Stimulated activated CD4-positive, alpha-beta T cell treated with anti-CD3 and anti-CD28 coated beads, Interleukin-4, amount 100 ng/mL, for 48 hours (primary cell): ENCODE results near the gene PLPPR5.
A peak's percentile ranks its signal among the peaks of the same experiment; 100 is the strongest.
"Not testable (repeated sequence)": the region's sequence is repeated elsewhere in the genome, so short reads cannot be mapped to it uniquely, and the experiment has no call there.

Source experiments
- DNase-seq, 2 donors: peaks; one replicate each; pipeline ENCODE4 v3.0.0-alpha.2; 2020; ENCODE audit warnings: low read depth in 2 of 2

Gene PLPPR5

GRCh38 chr1:98919211-98919610, 85.5 kb downstream of the PLPPR5 start:
- DNase-seq, result no peak

GRCh38 chr1:98914547-98914946, 90.1 kb downstream of the PLPPR5 start:
- no peak for DNase-seq

- no peak for DNase-seq
Measured at GRCh38 chr1:98910827-98911226, 93.8 kb downstream of the PLPPR5 start.

DNA sequence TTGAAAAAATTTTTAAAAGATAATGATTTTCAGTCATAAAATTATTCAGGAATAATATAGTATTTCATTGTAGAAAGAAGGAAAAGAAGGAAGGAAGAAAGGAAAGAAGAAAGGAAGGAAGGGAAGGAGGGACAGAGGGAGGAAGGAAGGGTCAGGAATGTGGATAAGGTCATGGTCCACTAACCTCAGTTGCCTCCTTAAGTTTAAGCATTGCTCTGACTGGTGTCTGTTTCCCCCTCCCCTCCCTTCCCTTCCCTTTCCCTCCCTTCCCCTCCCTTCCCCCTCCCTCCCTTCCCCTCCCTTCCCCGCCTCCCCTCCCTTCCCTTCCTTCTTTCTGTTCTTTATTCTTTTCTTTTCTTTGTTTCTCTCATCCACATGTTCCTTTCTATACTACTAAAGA, 95.7 kb downstream of the PLPPR5 start:
- DNase-seq, result no peak

DNA sequence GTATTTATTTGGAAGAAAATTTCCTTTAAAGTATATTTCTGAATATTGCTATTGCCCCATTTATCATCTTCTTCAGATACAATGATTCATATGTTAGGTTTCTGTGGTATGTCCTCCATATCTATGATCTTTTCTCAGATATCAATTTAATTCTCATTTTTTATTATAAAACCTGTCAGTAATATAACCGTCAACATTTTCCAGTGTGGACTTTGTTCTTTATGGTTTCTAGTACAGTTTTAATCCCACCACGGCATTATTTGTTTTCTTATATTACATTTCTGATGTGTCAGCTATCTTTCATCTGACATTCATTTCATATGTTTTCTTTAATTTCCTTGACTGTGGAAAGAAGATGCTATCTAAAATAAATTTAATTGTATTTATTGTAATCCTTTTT, 97.9 kb downstream of the PLPPR5 start:
- no peak for DNase-seq

GRCh38 chr1:98906361-98906760, 98.3 kb downstream of the PLPPR5 start:
- DNase-seq, result no peak

- DNase-seq, result no peak
Measured at GRCh38 chr1:98904684-98905083, 100.0 kb downstream of the PLPPR5 start.

GRCh38 chr1:98903726-98904125, 100.9 kb downstream of the PLPPR5 start:
- no peak for DNase-seq

GRCh38 chr1:98903261-98903660, 101.4 kb downstream of the PLPPR5 start:
- DNase-seq, result no peak

DNA sequence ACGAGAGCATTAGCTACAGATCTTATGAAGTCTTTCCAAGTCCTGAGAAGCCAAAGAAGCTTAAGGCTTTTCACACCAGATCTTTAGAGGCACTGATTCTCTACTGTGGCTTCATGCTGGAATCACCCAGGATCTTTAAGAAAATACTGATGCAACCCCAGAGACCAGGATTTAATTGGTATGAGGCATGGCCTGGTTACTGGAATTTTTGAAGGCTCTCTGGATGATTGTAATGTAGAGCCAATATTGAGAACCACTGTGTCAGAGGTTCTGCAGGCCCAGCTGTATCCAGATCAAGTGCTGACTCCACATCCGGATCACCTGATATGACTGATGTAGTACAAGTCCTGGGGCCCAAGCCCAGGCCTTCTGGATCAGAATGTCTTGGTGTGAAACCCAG, 105.7 kb downstream of the PLPPR5 start:
- DNase-seq, result no peak

DNA sequence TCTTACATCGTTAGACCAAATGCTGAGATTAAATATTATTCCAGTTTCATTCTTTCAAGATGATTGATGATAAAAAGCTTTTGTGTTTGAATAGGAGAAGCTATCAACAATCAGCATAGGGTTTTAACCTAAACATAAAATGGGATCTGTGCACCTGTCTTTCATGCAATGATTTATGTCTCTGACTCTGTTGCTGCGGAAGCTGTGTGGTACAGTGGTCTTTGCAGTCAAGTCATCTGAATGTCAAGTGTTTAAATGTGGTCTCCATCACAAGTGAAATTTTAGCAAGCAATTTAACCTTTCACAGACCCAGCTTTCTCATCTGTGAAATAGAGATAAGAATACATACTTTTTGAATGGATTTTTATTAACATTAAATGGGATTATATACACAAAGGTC, 107.2 kb downstream of the PLPPR5 start:
- no peak for DNase-seq

DNA sequence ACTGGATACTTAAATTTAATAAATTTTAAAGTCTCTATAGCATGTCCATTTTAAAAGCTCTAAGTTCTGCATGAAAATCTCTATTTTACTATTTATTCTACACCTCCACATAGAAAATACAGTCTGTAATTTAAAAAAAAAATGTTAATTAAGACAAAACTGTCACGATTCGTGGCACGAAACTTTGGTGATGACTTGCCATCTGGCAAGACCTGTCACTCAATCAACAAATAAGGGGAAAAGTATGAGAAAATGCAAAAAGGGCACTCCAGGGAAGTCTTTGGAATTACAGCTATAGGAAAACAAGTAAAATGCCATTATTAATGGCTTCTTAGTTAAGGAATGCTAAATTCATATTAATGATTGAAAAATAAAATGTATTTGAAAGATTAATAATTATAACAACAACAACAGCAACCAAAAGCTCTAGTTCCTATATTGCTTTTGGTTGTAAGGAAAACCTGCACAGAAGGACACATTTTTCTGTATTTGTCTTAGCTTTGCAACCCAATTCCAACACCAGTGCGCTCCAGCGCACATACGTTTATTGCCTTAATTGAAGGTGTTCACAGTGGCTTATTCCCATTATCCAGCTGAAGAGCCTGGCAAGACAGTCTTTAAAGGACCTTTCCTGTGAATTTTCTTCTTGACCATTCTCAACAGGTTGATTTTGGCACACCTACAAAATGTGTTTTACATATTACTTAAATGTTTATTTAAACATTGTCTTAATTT, 107.8 kb downstream of the PLPPR5 start:
- no peak for DNase-seq

- DNase-seq, result no peak
Measured at GRCh38 chr1:98893371-98893770, 111.3 kb downstream of the PLPPR5 start.

GRCh38 chr1:98888869-98889268, 115.8 kb downstream of the PLPPR5 start:
- DNase-seq, result no peak

GRCh38 chr1:98887507-98887906, 117.2 kb downstream of the PLPPR5 start:
- no peak for DNase-seq

DNA sequence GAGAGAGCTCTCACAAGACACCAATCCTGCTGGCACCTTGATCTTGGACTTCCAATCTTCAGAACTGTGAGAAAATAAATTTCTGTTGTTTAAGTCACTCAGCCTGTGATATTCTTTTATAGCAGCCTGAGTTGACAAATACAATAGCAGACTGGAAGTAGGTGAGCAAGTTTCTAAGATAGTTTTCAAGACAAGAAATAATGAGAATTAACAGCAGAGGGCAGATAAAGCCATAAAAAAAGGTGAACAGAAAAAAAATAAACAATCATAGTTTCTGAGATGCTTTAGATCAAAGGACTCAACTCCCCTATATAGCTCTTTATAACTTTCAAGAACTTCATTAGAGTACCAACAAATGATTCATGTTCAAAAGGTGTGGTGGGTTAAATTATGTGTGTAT, 119.8 kb downstream of the PLPPR5 start:
- no peak for DNase-seq

DNA sequence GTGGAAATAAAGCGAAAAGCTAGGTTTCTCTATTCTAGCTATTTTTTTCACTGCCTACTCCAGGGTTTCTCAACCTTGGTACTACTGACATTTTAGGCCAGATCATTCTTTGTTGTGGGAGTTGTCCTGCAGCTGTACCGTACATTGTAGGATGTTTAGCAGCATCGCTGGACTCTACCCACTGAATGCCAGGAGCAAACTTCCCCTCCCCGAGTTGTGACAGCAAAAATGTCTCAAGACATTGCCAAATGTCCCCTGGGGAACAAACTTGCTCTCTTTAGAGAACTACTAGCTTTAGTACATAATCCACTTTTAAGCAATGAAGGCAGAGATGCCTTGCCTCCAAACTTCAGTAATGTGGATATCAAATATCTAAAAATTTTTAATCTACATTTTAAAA, 122.8 kb downstream of the PLPPR5 start:
- DNase-seq, result no peak

GRCh38 chr1:98881234-98881633, 123.4 kb downstream of the PLPPR5 start:
- not testable (repeated sequence) for DNase-seq

- no peak for DNase-seq
Measured at GRCh38 chr1:98874828-98875227, 129.8 kb downstream of the PLPPR5 start.

- peak in 1 of 2 donors; percentile 2 for DNase-seq
Measured at GRCh38 chr1:98870959-98871903, 133.4 kb downstream of the PLPPR5 start.

- no peak for DNase-seq
Measured at GRCh38 chr1:98865796-98866195, 138.9 kb downstream of the PLPPR5 start.

GRCh38 chr1:98860329-98860728, 144.3 kb downstream of the PLPPR5 start:
- DNase-seq, result no peak

GRCh38 chr1:98854137-98854536, 150.5 kb downstream of the PLPPR5 start:
- no peak for DNase-seq
